ENCODE results near the gene RFT1.
A peak's percentile ranks its signal among the peaks of the same experiment; 100 is the strongest.
"Not testable (repeated sequence)": the region's sequence is repeated elsewhere in the genome, so short reads cannot be mapped to it uniquely, and the experiment has no call there.

RFT1 gene

DNA sequence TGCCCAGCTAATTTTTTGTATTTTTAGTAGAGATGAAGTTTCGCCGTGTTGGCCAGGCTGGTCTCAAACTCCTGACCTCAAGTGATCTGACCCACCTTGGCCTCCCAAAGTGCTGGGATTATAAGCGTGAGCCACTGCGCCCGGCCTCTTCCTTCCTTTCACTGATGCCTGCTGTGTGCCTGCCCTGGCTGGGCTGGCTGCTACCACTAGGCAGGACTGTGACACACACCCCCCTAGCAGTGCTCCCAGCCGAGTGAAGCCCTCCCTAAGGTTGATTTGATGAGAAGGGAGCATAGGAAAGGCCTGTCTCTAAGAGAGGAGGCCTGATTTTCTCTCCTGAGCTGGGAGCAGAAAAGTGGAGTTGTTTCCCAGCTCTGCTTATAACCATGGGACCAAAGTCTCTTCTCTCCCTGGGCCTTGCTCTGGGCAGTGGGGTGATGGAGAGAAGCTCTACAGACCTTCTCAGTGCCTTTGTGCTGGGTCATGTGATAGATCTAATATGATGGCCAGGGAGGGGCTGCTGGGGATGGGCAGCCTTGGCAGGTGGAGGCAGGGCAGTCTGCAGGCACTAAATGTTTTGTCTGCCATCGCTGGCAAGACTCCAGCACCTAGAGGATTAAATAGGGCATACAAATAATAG, 64.3 kb downstream of the RFT1 start:
- no peak for DNase-seq

DNA sequence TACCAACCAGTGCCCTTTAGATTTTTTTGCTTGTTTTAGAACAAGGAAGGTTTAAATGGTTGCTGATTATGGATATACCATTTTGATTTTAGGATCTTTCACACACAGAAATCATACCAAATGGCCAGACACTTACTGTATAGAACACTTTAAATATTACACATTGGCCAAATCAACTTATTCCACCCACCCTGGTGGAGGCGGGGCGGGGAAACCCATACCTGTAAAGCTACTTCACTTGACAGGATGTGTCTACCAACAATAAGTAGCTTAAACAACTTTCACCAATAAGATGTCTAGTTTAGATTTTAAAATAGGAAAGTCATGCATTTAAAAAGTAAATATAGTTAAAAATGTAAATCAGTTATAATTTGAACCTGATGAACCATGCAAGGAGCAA, 67.3 kb downstream of the RFT1 start:
- DNase-seq, result no peak

DNA sequence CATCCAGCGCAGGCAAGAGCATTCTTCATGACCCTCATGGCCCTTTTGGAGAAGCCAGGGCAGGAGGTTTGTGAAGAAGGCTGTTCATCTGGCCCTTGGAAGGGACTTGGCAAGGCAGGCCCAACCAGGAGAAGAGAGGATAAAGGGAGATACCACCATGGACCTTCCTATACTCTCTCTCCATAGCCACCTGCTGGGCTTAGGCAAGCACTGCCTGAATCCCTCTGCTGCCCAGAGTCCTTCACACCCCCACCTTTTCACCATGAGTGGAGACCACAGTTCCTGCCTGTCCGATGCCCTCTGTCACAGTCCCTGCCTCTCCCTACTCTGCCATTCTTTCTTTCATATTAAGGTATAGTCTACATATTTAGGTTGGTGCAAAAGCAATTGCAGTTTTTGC, 73.8 kb downstream of the RFT1 start:
- DNase-seq, result peak in 1 of 2 experiments; percentile 25

DNA sequence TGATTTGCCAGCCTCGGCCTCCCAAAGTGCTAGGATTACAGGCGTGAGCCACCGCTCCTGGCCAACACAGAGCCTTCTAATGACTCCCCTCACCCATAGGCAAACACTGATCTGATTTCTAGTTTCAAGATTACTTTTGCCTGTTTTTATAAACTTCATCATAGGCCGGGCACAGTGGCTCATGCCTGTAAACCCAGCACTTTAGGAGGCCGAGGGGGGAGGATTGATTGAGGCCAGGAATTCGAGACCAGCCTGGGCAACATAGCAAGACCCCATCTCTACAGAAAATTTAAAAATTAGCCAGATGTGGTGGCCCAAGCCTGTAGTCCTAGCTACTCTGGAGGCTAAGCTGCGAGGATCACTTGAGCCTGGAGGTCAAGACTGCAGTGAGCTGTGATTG, 76.0 kb downstream of the RFT1 start:
- not testable (repeated sequence) for DNase-seq

DNA sequence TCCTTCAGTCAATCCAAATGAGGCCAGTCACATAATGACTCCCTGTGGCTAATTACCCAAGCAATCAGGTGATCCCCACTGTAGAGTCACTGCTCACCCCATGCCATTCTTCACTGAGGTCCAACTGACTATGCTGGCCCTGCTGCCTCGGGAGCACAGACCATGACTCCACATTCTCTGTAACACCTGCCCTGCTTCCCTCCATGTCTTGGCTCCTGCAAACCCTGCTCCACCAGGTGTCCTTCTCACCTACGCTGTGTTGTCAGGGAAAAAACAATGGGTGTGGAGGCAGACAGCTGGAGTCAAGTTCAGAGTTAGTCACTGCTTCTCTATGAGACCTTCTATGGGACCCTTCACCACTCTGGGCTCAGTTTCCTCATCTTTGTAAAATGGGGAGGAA, 78.3 kb downstream of the RFT1 start:
- DNase-seq, result no peak

DNA sequence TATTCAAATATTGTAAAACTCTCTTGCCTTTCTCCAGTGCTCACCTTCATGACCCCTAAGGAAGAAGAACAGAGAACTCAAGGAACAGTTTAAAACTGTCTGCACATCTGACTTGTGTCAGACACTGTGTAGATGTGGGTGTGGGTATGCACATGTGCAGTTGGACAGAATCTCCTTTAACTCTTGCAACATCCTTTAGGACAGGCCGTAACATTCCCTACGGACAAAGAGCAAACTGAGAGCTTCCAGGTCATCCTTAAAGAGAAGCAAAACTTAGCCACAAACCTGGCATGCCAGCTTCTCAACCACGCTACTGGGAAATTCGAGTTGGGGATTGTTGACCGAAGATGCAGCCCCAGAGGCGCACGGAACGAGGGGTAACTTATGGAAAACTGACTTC, 80.2 kb downstream of the RFT1 start:
- DNase-seq, result no peak

DNA sequence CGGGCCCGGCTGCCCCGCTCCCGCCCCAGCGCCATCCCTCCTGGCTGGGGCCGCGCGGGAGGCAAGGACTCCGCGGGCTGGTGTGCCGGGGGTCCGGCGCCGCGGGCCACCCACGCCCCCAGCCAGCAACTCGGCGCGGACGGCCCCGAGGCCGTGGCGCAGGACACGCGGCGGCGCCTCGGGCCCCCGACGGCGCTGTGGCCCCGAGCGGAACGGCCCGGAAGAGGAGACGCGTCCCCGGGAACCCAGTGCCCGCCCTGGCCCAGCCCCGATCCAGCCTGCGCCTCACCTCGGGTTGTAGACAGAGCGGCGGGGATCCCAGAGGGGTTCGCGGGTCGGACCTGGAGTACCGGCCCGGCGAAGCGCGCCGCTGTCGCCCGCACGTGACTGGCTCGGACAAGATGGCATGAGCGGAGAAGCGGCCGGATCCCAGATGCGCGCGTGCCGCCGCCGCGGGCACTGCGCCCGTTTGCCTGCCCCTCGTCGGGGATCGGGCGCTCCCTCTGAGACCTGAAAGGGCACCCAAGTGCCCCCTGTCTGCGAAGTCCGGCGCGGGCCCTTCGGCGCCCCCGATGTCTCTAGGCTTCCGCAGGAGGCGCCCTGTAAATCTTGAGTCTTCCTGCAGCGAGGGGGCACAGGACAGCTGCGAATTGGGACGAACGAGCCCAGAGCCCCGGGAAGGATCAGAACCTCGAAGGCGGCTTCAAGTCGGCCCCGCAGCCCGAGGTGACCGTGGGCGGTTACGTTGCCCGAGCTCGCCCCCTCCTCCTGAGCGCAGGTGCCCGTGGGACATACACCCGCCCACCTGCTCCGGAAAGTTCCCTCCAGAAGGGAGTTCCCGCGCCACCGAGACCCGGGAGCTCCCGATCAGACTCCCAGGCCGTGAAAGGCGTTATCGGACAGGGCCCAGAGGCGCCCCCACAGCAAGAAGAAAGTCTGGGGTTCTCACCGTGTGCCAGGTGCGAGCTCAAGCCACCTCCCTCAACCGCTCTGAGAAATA, 83.8 kb downstream of the RFT1 start:
- no peak for DNase-seq

DNA sequence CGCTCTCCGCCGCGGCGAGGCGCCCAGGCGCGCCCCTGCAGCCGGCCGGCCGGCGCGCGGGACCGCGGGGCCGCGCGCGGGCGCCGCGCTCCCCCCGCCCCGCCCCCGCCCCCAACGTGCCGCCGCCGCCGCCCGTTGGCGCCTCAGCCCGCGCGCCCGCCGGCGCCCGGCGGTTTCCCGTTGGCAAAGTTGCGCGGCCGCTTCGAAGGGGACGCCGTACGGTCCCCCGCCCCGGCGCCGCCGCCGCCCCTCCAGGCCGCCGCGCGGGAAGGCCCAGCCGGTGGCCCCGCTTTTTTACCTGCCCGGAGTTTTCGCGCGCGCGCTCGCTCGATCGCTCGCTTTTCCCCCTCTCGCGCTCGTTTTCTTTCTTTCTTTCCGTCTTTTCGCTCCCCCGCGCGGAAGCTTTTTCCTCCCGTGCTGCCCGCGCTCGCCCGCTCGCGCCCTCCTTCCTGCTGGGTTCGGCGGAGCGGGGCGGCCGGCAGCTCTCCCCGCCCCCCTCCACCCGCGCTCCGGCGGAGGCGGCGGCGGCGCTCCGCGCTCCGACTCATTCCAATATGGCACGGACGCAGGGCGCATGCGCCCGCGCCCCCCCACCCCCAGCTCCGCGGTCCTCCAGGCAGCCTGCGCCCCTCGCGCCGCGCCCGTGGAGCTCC, 84.6 kb downstream of the RFT1 start, which contains the start of gene SFMBT1:
Gene SFMBT1 (minus strand): TSS at position 556 of the 653 bp plus-strand sequence. CDS start 76,945 bp downstream, outside the sequence.
- DNase-seq, result peak in 1 of 2 experiments; percentile 42

DNA sequence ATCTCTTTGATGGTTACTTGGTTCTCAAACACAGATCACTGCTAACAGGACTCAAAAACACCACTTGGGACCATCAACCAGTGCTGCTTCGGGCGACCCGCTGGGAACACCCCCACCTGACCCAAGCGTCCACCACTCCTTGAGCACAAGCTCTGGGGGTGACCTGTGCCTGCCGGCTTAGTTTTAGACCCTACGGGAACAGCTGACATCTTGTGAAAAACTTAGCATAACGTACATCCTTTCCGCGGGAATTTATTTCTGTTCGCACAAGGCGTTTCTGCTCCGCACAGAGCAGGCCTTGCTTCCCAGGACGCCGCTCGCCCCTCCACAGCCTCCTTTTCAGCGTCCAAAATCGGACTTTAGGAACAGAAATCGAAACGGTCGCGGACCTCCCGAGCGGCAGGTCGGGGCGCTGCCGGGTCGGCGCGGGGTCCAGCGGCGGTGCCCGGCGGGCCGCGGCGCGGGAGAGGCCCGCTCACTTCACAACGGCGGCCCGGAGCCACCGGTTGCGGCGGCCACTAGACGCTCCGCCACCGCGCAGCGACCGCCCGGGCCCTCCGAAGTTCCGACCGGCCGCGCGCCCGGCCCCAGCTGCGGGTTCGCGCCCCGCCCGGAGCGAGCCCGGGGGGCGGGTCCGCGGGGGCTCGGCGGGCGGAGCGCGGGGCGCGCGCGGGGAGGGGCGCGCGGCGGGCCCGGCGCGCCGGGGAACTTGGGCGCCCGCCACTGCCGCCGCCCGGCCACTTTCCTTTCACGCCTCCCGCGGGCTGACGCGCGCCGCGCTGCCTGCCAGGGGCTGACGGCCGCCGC, 85.3 kb downstream of the RFT1 start:
- DNase-seq, result peak; percentile 46 to 48

DNA sequence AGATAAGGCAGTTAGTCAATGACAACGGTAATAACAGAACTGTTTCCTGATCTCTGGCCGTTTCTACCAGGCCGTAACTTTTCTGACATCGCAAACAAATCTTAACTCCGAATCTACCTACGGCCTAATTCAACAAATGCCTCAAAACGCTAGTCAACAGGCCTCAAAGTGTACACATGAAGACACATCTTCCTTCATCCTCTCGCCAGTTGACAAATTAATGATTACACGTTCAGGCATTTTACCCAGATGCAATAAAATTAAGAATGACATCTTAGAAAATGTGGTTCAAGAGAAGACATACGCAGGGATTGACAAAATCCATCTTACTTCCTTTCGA, 85.9 kb downstream of the RFT1 start:
- DNase-seq, result no peak

DNA sequence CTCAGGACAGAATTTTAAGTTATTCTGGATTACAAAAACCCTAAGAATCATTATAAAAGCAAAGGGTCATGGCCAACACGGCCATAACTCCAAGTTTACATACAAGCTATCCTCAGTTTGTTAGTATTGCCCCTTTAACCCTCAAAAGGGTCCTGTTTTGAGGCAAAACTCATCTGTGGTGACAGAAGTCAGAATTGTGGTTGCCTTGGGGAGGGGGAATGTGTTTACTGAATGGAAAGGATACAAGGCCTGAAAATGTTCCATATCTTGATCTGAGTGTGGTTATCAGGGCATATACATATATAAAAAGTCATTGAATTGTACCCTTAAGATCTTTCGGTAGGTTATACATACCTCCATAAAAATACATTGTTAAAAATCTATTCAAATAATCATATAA, 86.5 kb downstream of the RFT1 start:
- DNase-seq, result no peak

DNA sequence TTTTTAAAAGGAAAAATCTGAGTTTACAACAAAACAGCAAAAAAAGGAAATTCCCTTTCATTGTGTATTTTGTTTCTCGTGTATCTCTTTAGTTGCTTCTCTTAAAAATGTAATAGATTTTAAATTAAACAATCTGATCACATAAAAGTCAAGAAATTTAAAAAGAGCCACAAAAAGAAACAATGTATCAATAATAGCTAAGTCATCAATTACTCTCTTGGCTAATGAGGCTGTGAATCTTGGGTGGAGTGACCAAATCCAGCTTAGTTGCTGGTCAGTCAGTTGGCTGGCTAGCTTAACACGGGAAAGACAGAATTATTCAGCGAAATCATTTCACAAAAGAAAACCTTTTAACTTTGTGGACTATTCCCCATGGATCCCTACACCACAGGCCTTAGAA, 87.6 kb downstream of the RFT1 start:
- no peak for DNase-seq

DNA sequence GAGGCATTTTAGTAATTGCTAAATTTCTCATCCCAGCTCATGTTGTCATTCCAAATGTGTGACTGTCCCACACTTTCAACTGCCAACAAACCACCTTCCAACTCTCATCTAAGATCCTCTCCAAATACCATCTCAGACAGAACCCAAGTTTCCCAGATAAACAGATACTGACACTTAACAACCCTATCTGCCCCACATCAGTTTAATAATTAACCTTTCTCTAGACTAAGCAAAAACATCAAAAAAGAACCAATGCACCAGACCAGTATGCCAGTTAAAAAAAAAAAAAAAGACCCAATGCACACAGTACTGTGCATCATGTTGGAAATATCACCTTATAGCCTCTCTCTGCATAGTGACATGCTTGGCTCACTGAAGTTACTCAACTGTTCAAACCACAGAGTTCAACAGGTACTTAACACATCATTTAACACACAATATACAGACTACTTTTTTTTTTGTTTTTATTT, 89.8 kb downstream of the RFT1 start:
- DNase-seq, result no peak

DNA sequence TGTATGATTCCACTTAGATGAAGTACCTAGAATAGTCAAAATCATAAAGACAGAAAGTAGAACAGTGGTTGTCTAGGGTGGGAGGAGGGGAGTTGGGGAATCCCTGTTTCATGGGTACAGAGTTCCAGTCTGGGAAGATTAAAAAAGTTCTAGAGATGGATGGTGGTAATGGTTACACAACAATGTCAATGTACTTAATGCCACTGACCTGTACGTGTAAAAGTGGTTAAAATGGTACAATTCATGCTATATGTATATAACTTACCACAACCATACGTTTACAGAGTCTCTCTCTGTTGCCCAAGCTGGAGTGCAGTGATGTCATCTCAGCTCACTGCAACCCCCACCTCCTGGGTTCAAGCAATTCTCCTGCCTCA, 90.9 kb downstream of the RFT1 start:
- no peak for DNase-seq

DNA sequence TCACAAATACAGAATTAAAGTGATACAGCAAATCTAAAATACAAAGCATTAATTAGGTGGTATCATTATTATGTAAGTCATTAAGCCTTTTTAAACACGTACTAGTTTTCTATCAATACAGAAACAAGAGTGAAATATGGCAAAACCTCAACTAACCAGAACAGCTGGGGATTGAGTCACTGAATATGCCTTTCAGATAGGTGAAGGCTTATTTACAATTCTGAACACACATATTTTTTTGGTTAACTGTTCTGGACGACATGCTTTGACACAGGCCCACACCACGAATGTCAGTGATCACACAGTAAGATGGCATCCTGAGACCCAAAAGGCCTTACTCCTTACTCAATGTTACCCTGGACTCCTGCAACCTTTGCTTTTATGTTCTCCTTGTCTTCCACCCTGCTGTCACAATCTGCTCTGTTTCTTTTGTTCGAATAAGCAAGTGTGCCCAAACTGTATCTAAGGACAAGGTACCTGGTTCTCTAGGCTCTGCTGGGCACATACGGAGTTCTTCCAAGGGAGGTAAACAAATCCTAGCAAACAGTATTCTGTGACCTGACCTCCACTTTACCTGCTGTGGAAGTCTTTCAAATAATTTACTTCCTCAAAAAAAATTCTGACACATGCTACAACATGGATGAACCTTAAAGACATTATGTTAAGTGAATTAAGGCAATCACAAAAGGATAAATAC, 91.4 kb downstream of the RFT1 start:
- DNase-seq, result no peak
